T follicular helper cell (primary cell): ENCODE results near the gene FAS.
"Not testable (repeated sequence)": the region's sequence is repeated elsewhere in the genome, so short reads cannot be mapped to it uniquely, and the experiment has no call there.

Experiments
- DNase-seq: peaks from one replicate; pipeline ENCODE4 v3.0.0-alpha.2; 2020; ENCODE audit warnings: low read depth

The FAS gene

DNA sequence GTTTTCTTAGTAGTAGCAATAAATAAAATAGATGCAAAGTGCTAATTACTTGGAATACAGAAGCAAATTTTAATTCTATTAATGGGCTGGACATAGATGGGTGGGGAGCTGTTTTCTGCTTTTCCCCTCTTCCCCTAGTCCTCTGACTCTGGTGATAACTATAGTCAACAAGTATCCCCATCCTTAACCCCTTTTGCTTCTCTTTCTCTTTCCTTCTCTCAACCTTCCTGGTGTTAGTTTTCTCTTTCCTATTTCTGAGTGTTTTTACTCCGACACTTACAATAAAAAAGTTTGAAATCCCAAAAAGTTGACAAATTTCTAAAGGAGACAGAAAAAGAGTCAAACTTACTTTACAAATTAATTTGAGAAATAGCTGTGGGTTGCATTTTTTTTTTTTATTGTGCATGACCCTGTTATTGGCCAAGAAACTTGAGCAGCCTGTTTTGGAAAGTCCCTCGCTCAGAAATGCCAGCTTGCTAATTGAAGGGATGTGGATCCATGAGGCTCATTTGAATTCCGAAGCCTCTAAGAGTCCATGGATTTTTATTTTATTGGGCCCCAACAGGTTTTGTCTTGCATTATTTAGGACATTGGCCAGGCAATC lies 2.4 kb downstream of the FAS start:
- no peak for DNase-seq

DNA sequence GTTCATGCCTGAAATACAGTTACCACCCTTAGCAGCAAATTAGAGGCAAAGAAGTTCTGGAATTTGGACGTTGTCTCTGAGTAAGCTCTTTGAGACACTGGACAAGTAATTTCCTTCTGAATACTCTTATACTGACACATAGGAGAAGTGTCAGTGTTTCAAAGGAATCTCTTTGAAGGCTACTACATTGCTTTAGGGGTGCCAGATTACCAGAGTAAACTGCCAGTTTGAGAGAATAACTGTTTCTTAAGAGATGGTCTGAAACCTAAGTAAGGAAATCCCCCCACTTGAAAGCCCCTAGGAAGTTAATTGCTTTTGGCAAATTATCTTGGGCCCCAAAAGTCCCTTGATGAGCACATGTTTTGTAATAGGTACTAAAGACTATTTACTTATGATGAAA lies 3.4 kb downstream of the FAS start:
- DNase-seq = no peak

DNA sequence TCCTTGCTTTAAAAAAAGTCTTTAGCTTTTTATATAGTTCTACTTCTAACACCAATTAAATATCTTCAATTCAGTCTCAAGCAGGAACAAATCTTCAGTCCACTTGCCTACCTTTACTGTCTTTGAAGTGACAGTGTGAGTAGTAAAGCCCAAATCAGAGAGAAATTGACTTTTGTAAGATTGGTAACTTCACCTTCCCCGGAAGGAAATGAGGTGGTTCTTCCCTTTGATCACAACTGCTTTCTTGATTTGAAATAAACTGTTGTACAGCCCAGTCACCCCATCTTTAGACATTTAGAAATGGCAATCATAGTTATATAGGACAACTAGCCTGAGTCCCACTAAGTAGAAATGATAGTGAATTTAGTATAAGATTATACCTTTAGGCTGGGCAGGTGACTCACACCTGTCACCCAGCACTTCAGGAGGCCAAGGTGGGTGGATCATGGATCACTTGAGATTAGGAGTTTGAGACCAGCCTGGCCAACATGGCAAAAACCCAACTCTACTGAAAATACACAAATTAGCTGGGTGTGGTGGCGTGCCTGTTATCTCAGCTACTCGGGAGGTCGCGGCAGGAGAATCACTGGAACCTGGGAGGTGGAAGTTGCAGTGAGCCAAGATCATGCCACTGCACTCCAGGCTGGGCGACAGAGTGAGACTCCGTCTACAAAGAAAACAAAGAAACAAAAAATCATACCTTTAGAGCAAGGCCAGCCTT lies 4.7 kb downstream of the FAS start:
- no peak for DNase-seq

DNA sequence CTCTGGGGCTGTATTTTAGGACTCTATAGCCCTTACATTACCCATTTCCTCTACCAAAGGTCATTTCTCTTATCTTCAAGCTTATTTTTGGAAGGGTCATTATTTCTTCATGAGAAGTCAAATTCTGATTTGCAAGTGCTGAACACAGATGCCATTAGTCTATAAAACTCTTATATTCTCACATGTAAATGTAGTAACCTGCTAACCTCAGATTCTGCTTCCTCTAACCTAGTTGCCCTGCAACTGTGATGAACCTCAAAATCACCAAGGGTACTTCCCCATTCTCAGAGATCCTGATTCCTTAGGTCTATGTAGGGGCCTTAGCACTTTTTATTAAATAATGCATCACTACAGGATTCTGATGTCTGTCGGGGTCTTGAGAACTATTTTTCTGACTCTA lies 6.3 kb downstream of the FAS start:
- no peak for DNase-seq

DNA sequence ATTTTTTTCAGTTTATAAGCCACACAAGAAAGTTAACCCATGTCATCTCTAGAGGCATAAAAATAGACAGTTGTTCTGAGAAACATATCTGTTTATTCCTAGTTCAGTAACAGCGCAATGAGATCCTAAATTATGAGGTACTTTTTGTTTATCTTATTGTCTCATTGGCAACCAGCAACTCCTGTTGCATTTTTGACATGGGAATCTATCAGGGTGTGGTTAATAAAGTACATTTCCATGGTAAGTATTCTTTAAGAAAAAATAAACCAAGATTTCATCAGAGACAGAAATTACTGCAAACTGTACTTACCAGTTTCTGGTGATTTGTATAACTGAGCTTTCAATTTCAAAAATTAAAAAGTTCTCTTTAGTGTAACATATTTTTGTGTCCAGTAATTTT lies 9.0 kb downstream of the FAS start:
- no peak for DNase-seq

DNA sequence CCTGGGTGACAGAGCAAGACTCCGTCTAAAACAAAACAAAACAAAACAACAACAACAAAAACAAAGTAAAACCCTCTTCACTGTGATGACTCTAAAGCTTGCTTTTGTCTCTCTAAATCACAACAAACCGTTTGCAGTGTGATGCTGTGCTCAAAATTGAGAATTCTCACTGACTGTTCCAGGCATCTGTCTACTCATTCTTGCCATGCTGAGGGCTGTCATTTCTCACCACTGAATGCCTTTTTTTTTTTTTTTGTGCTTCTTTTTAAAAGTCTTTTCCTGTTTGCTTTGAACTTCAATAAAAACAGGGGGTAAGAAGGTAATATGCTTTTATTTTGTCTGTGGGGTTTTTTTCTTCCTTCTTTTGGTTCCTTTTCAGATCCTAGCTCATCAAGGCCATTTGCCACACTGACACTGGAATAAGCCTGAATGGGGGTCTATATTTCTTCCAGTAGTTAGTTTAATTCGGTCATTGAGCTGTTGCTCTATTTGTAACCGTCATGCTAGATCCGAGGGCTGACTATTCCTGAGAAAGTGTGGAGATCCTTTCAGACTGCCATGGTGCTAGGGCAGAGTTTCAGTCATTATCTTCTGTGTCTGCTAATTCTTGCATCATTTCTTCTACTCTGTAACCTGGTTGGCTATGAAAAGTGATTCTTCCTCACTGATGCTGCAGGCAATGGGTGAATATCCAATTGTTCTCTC lies 10.6 kb downstream of the FAS start:
- DNase-seq = no peak

DNA sequence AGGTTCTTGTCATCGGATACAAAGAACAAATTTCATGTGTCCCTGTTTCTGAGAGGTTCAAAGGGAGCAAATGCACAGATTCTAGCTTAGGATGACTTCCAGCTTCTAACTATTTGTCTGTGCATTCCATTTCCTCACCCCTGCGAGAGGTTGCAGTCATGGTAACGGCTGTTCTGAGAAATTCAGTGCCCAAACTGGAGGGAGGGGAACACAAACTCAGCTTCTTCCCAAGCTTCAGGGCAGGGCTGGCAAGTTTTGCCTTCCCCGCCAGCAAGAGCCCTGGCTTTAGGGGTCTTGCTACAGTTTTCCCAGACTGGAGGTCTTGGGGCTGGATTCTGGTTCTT lies 11.1 kb downstream of the FAS start:
- DNase-seq = no peak

DNA sequence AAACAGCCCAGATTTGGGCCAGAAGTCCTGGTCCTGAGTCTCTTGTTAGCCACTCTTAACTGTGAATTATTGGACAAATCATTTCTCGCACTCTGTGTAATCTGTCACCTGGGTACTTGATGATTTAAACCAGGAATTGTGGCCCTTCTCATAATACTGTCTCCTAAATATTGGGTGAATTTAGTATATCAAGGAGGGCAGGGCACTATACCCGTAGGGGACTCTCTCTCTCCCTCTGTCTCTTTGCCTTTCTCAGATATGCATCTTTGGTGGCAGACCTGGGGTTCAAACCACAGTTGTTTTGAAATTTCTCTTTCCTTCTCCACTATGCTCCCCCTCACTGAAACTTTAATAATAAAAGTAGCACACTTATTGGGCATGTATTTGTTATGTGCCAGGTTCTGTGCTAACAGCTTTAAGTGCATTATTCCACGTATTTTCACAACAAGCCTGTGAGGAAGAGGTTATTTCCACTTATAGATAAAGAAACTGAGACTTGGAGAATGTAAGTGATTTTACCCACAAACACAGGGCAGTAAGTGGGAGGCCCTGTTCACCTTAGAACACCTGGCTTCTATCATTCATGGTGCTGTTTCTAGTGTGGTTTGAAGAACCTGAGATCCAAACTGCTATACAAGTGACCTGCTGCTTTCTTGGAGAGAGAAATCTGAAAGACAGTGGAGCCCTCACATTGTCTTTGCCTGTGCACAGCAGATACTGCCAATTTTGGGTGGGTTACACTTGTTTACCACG lies 11.8 kb downstream of the FAS start:
- DNase-seq = no peak

DNA sequence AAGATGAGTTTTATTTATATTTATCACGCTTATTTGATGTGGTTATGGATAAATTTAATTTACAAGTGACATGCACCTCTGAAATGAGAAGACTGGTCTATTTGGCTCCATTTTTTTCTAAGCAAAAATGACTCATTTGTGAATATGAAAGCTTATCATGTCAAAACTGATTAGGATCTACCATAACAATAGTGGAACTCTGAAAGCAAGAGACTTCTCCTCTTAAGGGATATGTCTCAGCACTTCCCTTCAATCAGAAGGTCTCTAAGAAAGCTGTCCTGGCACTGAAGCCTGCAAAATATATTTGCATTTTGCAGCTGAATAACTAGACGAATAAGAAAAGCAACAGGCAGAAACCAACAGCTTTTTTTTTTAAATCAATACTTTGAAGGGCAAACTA lies 12.7 kb downstream of the FAS start:
- DNase-seq = no peak

DNA sequence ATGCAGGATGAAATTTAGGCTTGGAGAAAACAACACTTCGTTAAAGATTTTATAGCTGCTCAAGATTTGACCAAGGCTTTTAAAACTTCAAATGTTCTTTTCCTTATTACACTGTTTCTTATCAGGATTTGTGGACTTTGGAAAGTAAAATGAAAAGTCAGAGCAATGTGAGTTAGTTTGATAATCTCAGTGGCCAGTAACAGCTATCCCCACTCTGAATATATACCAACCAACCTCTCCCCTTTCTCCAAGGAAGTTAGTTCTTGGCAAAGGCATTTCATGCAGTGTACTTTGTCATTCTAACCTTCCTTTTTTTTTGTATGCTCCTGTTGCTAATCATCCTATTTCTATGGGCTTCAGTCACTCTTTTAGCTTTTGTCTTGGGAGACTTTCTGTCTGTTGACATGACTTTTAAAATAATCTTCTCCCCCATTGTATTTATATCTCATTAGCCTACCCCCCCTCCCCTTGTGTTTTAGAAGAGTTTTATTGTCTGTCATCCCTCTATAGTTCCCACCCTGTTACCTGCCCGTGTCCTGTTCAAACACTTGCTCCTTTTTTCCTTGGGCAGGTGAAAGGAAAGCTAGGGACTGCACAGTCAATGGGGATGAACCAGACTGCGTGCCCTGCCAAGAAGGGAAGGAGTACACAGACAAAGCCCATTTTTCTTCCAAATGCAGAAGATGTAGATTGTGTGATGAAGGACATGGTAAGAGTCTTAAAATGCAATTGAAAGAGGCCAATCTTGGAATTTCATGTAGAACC lies 16.7 kb downstream of the FAS start:
- DNase-seq = no peak

DNA sequence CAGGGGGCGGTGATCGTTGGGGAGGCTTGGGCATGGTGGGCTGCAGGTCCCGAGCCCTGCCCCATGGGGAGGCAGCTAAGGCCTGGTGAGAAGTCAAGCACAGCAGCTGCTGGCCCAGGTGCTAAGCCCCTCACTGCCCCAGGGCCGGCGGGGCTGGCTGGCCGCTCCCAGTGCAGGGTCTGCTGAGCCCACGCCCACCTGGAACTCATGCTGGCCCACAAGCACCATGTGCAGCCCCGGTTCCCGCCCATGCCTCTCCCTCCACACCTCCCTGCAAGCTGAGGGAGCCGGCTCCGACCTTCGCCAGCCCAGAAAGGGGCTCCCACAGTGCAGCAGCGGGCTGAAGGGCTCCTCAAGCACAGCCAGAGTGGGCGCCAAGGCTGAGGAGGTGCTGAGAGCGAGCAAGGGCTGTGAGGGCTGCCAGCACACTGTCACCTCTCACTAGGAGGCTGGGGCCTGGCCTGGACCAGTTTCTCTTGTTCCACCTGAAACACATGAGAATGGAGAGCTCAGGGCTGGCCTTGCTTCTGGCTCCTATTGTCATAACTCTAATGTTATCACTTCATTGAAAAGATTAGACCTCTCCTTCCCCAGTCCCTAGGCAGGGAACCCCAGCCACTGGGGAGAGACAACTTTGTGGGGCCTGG lies 28.2 kb downstream of the FAS start:
- DNase-seq = not testable (repeated sequence)

DNA sequence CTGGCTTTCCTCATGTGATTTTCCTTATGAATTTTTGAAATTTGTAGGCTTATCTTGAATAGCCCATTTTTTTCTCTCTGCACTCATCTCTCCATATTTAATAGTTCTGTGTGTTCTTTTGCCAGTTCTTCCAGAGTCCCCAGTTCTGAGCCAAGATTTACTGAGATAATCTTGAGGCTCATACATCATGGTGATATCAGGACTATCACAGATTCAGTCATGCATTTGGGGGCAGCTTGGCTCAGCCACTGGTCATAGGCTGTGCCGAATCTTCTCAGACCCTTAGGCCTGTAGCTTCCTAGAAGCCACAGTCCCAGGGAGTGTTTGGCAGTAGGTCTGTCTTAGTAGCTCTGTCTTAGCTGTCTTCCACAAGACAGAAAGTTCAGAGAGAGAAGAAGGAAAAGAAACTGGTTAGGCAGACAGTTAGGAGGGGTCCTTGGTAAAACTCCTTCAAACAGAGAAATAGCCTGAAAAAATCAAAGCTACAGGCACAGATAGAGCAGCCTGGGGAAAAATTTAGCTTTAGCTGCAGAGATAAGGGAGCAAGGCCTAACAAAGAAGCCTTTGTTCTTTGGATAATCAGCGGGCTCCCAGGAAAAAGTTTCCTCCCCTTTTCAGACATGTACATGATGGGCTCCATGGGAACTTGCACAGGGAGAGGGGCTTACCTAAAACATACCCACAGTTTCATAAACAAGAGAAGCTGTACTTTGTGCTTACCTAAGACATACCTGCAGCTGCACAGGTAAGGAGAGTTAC lies 29.1 kb downstream of the FAS start:
- DNase-seq = no peak

DNA sequence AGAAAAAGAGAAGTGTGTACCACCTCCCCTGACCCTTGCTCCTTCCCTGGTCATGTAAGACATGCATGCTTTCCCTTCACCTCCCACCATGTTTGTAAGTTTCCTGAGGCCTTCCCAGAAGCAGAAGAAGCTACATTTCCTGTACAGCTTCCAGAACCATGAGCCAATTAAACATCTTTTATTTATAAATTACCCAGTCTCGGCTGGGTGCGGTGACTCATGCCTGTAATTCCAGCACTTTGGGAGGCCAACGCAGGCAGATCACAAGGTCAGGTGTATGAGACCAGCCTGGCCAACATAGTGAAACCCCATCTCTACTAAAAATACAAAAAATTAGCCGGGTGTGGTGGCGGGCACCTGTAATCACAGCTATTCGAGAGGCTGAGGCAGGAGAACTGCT lies 30.9 kb downstream of the FAS start:
- not testable (repeated sequence) for DNase-seq

DNA sequence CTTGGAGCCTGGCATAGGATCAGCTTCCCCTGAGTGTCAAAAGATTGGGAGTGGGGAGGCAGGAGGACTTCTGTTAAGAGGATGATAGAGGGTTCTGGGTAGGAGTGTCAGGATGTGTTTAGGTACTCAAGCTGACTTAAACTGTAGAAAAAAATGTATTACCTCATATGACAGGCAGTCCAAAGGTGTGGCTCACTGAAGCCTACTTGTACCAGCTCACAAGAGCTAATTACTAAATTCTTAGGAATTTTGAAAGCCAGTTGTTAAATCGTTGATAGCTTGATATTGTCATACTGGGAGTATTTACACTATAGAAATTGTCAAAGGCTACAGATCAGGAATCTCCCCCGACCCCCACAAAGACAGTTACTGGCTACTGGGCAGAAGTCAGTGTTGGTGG lies 32.1 kb downstream of the FAS start:
- no peak for DNase-seq

DNA sequence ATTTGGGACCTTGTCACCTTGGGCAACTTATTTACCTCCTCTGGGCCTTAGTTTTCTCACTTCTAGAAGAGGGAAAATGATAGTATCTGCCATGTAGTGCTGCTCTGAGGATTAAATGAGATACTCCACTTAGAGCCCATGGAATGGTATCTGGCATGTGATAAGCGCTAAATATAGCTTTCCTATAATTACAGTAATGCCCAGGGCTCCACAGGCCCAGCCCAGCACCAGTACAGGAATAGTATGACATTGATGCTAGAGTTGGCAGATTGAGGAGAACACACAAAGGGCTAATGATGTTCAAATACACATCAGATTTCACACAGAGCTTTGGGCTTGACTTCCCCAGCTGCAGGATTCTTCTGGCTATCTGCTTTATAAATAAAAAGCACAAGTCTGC lies 34.9 kb downstream of the FAS start:
- no peak for DNase-seq

DNA sequence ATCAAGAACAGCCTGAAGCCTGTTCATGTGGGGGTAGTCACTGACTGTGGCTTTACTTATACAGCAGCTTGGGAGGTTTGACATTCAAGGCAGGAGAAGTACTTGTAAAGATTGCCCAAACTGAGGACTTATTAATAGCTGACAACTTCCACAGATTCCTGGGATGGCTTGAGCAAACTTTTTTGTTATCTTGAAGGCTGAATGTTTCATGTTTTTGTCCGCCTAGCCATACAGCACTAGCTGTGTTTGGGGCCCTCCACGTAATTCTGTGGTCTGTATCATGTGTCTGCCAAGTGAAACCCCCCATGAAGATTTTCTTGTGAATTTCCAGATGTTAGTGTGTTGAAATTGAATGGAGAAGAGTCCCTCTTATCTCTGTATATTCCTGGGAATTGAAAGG lies 38.6 kb downstream of the FAS start:
- DNase-seq = no peak

DNA sequence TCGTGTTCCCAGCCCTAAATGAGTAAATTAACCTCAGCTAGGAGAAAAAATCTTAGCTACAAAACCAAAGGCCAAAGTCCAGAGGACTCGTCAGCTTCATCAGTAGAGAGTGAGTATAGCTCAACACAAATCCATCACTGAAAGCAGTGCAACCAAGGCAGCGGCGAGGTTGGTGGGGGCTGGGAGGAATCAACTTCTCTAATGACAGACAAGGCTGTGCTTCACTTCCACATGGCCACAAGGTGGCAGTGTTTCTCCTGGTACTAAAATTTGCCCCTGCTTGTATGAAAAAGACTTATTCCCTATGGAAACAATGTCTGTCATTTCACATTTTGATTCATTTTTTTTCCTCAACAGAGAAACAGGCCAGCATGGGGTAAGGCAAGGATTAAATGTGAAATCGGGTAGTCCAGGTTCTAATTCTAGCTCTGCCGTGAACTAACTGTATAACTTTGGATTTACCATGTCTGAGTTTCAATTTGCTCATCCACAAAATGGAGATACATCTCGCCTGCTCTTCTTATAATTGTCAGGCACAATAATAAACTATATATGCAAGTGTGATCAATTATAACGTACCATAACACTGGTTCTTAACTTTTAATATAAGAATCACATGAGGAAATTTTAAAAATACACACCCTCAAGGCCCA lies 39.3 kb downstream of the FAS start:
- DNase-seq = peak; percentile 56

DNA sequence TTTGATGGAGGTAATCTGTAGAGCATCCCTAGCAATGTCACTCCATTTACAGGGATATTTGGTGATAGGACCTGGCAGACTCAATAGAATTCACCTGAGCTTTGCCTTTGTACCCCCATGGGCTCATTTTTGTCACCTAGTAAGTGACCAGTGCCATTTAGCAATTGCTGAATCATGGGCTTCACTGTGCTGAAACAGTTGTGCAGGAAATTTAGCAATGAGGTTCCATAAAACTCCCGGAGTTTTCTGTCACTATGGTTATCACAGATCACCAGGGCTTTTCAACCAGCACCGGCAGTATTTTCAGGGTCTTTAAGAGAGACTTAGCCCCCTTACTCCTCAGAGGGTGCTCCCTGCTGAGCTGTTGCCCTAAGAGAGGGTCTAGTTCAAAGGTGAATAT lies 40.2 kb downstream of the FAS start:
- DNase-seq = no peak

DNA sequence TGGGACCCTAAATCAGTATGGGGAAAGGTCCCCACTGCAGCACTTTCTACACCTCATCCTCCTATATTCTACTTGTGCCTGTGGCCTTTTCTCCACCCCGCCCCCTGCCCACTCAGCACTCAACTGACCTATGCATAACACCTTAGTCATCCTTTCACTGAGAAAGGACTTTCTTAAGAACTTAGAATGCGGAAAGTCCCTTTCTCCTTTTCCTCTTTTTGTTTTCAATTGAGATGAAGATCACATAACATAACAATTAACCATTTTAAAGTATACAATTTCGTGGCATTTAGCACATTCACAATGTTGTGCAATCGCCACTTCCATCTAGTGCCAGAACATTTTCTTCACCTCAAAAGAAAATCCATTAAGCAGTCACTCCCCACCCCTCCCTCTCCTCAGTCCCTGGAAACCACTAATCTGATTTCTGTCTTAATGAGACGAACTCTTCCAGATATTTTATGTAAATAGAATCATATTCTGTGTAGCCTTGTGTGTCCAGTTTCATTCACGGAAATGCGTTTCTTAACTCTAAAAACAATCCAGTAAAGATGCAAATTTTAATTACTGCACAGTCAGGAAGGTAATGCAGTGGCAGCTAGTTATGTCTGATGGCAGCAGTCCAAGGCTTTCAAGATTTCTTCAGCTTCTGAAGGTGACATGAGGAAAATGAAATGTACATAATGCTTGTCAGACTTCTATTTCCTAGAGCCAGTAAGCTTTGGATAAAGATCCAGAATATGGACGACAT lies 41.7 kb downstream of the FAS start:
- no peak for DNase-seq

DNA sequence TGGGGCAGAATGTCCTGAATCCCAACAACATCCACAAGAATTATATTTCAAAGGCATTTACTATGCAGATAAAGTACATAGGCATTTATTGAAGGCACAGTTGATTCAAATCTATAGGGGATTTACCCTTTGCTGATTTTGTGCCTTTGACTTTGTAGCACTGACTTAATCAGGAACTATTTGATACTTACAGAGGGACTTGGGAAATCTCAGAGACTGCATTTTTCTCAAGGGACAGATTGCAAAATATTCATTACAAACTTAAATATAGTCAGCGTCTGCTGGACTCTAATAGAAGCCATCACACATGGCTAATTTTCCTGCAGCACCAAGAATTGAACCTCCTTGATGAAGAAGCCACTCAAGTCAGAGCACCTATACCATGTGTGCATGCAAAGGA lies 44.9 kb downstream of the FAS start:
- no peak for DNase-seq
